Sigmoid colon (tissue), 4 donors: Measurements from ENCODE around the gene ACTA2.

Source experiments
- CTCF ChIP-seq, 4 experiments: fragments of 450-650 bp in 3 of 4; fragments of 200-600 bp in 1 of 4; IDR thresholded peaks; one replicate each; pipeline ENCODE4 v1.5.1; 2016 to 2019; ENCODE audit warnings: antibody characterized with exemption in 4 of 4, mild to moderate bottlenecking in 3 of 4, moderate library complexity in 2 of 4
- POLR2A ChIP-seq, 2 donors: fragments of 450-650 bp; IDR thresholded peaks; one replicate each; pipeline ENCODE4 v1.6.1; 2016; ENCODE audit warnings: antibody characterized with exemption in 2 of 2, mild to moderate bottlenecking in 2 of 2, moderate library complexity in 2 of 2
- POLR2AphosphoS5 ChIP-seq, 4 donors: sonication (generic); formaldehyde crosslinking; IDR thresholded peaks; one replicate each; pipeline ENCODE4 v1.6.1; 2017; ENCODE audit warnings: antibody characterized with exemption in 4 of 4

- TF ChIP-seq CTCF (IDR thresholded peaks at IDR 0.05) (no peak), POLR2A (IDR thresholded peaks at IDR 0.05) (no peak), POLR2AphosphoS5 (IDR thresholded peaks at IDR 0.05) (no peak)
Measured at GRCh38 chr10:88982366-88982765, 29.8 kb upstream of the ACTA2 start.
